ENCODE data around the gene AGPAT3.

The AGPAT3 gene

GRCh38 chr21:44027607-44028286, 162.7 kb downstream of the AGPAT3 start:
- DNase-seq (ENCODE audit: low spot score), result no peak

GRCh38 chr21:44028287-44028659, 163.2 kb downstream of the AGPAT3 start:
- DNase-seq (ENCODE audit: low spot score), result no peak

- DNase-seq (ENCODE audit: low spot score), result no peak
Measured at GRCh38 chr21:44029460-44030087, 164.6 kb downstream of the AGPAT3 start.

GRCh38 chr21:44035244-44035643, 170.2 kb downstream of the AGPAT3 start:
- no peak for DNase-seq (ENCODE audit: low spot score)

Data from COLO829 (cell line).